GM19395 (cell line): ENCODE results near the gene NMNAT2.

ENCODE experiments used
- ATAC-seq: cut with Tn5 transposase; IDR thresholded peaks from one replicate; pipeline ENCODE4 v1.9.1; 2021; ENCODE audit warnings: mild to moderate bottlenecking, moderate library complexity; ENCODE audit not compliant: unreplicated experiment

Gene NMNAT2

DNA sequence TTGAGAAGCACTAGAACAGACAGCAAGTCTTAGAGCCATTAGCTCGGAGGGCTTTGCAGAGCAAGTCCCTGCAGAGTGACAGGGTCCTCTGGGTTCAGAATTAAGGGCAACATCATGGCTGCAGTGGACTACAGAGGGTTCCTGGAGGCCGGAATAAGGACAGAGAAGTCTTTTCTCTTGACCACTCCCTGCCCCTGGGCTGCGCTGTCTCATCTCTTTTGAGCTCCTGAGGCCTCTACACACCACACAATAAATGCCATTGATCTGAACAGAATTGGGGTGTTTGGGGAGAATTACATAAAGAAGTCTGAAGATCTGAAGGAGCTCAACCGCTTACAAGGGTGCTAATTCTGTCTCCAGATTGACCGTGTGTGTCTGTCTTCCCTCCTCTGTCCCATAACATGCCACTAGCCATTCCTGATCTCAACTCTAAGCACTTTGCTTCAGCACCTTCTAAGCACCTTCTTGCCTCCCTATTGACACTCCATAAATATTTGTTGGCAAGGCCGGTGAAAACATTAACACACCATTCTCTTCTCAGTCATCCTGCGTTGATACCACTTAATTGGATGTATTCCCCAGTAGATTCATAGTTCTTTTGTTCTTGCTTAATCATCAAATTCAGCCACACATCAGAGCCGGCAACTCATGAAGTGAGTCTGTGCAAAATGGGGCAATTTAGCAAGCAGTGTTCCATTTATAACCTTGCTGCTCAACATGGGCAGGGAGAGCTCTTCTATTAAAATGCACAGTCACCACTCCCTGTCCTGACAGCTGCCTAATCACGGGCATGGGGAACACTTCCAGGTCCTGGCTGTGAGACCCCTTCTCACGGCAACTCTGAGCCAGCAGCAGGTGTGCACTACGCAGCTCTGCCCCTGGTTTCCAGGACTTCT is 49.7 kb downstream of the NMNAT2 start:
- no peak for ATAC-seq

DNA sequence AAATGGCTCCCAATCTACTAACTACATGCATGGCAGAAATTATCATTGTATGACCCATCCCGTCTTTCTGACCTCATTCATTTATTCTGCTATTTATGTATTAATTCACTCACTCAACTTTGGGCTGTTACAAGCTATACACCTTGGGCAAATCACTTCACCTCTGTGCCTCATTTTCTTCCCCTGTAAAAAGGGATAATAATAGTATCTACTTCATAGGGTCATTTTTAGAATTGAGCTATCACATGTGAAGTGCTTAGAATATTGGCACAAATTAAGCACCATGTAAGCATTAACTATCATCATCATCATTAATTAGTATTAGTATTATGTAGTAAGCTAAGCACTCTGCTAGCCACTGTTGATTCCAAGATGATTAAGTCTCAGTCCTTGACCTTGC is 52.1 kb downstream of the NMNAT2 start:
- no peak for ATAC-seq

DNA sequence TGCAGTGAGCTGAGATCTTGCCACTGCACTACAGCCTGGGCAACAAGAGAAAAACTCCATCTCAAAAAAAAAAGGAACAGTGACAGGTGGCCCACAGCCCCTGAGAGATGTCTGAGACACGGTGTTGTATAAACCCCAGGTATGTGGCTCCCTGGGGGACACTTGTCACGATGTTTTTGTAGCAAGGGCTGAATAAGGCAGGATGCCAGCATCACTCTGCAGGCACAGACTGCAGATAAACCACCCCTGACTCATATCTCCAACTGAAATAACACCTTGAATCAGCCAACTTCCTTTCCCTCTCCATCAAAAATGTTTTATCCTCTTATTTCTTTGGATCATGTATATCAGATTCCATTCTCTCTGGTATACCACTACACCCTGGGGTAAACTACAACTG is 52.5 kb downstream of the NMNAT2 start:
- ATAC-seq, result no peak

DNA sequence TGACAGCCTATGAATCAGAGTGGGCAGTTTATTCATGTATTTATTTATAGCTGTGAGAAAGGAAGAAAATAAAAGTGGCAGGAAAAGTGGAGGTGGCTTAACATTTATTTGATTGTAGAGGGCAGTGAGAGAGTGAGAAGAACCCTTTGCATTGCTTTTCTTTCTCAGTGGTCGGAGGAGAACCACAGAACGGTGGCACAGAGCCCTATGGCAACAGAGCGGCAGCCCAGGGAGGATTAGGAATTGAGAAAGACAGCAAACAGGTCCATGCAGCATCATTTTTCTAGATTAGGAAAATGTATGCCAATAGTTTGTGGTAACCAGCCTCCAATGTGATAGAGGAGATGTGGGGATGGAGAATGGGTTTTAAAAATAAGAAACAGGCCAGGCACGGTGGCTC is 53.1 kb downstream of the NMNAT2 start:
- no peak for ATAC-seq

DNA sequence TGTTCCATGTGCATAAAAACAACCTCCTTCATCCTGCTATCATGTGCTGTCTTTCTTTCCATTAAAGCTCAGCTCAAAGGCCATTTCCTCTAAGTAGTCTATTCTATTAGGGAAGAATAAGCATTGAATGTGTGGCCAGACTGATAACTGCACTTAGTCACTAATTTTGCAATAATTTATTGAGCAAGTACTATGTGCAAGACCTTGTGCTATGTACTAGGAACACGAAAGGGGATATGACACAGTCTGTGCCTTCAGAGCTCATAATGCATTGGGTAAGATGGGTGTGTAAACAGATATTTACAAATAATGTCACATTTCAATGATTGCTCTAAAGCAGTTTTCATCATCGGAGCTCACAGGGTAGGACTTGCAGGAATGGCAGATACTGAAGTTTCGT is 54.2 kb downstream of the NMNAT2 start:
- no peak for ATAC-seq

DNA sequence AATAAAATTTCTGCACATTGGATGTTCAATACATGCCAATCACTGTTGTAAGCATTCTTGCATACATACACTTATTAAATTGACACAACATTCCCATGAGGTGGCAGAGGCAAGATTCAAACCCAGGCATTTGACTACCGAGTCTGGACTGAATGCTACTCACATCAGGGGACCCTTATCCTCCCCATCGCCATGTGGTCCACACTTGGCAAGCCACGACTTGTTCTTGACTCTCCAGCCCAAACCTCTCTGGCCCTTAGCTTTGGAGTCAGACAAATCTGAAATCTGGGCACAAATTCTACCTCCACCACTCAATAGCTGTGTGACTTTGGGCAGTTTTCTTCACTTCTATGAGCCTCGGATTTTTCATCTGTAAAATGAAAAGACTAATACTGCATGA is 57.1 kb downstream of the NMNAT2 start:
- ATAC-seq, result no peak

DNA sequence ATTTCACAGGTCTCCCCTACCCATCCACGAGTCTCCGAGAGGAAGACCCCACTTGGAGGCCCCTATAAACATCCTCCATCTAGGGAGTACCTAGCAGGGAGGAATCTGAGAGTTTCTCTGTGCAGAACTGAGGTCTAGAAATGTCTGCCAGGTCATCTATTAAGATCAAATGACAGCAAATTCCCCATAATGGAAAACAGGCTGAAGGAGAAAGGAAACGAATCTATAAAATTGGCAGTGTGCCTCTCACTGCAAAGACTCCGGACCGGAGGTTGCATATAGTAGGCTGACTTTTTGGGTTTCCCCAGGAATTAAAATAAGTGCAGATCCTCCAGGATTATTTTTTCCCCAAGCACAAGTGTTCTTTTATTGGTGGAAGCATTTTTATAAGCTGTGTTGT is 57.7 kb downstream of the NMNAT2 start:
- ATAC-seq, result no peak

DNA sequence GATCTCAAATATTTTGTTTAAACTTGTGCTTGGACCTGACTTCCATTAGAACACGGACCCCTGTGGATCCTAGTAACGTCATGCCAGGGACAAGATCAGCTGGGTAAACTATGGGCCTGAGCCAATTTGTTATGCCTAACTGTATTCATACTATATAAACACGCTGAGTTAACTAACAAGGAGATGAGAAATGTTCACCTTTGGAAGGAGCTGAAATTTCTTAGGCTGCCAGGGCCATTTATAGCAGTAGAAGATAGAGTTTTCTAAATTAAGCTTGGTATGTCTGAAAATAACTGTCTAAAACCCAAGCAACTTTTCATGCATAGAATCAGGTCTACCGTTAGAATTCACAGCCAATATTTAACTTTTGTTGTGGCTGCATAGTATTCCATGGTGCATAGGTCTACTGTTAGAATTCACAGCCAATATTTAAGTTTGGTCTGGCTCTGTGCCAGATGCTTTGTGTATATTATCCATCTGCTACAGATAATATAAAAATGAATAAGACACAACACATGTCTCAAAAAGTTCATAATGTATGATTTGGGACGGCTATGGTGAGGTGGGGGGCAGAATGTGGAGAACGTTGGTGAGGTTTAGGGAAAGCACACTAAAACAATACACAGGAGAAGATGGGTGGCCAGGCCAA is 61.5 kb downstream of the NMNAT2 start:
- no peak for ATAC-seq

DNA sequence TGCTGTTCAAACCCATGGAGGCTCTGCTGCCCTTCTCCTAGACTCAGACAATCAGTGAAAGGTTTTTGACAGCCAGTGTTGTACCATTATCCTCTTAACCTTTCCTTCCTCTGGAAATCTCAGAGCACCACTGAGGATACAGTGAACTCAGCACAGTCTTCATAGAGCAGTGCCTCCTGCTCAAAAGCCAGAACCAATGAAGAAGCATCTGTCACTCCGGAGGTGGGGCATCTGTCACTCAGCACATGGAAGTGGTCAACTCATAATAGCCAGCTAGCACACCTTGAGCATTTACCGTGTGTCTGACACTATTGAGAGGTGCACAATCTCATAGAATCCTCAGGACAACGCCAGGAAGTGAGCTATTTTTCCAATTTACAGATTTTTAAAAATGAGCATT is 62.4 kb downstream of the NMNAT2 start:
- ATAC-seq, result no peak

DNA sequence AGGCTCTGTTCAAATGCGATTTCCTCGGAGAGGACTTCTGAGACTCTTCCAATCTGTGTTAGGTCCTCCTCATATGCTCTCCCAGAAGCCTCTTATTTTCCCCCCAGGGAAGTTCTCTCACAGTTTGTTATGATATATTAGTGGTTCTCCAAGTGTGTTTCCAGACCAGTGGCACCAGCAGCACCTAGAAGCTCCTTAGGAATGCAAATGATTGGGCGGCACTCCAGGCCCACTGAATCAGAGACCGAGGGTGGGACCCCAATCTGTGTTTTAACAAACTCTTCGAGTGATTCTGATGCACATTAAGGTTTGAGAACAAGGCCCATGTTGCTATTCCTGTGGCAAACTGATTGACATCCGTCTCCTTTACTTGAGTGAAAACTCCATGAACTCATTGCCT is 63.0 kb downstream of the NMNAT2 start:
- no peak for ATAC-seq

DNA sequence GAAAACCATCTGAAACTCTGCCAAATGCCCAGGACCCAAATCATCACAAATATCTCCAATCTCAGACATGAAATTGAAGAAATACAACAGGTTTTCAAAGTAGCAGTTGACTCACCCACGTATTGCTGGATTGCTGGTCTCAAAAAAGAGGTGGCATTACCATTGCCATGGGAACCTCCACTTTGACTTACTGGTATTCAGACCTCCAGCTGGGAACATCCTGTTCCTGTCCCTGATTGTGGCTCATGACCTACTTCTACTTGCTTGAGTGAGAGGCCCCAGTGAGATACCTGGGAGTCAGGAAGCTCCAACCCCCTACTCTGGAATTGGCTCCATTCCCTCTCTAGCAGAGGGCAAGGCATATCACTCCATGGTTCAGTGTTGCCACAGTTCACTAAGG is 64.6 kb downstream of the NMNAT2 start:
- no peak for ATAC-seq

DNA sequence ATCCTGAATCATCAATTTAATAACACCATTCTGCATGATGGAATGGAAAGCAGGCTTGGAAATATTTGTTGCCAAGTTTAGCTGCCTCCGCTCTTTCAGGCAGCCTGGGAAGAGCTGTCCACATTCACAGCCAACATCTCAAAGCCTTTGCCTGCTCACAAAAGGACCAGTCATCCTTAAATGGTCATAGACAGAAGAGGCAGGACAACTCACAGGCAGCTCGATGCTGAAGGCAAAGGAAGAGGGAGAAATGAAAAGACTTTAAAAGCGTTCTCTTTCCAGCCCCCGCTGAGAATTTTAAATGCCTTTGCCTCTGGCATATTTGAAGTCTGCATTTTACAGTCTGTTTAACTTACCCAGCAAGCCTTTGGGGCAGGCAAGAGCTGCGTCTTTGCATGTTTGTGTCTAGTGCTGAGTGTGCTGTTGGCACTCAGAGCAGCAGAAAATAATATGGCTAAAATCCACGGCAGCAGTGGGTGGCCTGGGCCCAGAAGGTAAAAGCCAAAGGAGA is 68.9 kb downstream of the NMNAT2 start:
- no peak for ATAC-seq

DNA sequence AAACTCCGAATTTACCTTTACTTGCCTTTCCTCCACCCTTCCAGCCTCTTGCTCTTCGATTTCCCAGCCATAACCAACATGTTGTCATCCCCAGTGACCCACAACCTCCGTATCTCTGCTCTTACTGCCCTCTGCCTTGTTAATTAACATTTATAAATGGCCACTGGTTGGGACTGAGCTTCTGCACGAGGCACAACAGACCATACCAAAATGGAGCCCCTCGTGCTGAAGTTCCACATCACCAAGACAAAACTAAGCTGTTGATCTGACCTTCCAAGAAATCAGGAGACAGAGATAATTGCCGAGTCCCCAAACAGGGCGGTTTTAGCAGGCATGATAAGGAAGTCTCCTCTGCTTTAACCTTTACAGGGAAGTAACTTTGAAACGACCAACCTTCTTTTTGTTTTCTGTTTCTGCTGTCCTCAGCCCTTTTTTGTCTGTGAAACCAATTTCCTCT is 71.9 kb downstream of the NMNAT2 start:
- ATAC-seq, result no peak

DNA sequence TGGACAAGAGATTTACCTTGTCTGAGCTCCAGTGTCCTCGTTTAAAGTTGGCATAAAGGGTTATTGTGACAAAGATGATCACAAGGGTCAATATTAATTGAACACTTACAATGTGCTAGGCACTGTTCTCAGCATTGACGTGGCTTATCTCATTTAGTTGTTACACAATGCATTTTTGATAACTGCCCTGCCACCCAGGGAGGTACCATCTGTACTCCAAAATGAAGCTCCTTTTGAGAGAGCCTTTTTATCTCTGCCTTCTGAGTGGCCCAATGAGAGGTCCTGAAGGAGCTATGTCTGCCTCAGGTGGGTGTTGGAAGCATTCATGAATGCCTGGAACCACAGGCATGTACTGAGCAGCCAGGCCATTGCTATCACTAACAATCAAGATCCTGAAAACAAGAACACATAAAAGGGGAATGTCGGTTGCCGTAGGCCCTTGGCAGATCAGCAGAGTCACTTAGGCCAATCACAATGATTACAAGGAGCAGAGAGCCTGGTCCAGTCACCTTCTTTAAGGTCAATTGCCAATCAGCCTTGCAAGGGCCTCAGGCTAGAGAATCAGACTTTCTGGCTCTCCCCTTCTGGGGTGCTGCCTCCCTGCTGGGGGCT is 78.5 kb downstream of the NMNAT2 start:
- ATAC-seq, result no peak

DNA sequence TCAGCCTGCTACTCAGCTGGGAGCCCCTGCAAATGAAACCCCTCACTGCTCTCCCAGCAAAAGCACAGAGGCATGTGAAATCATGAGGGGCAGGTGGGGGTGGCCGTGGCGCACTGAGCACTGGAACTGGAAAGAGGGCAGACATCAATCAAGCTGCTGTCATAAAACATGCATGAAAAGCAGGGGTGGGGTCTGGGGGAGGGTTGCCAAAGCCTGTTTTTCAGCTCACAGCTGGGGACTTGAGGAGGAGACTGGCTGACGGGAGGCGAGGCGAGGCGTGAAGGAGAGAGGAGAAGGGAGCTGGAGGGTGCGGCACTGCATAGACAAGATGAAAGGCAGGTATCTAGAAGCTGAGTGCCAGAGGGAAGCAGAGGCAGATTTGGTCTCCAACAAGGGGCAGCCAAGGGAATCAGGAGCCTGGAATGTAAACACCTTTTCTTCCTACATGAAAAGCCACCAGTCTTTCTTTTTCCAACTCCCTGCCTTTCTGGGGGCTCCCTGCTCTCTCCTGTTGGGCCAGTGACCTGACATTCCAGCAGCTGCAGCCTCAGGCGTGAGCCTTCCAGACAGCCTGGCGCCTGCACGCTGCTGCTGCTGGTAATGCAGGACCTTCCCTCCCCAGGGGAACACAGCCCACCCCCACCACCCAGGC is 87.0 kb downstream of the NMNAT2 start:
- ATAC-seq, result no peak

DNA sequence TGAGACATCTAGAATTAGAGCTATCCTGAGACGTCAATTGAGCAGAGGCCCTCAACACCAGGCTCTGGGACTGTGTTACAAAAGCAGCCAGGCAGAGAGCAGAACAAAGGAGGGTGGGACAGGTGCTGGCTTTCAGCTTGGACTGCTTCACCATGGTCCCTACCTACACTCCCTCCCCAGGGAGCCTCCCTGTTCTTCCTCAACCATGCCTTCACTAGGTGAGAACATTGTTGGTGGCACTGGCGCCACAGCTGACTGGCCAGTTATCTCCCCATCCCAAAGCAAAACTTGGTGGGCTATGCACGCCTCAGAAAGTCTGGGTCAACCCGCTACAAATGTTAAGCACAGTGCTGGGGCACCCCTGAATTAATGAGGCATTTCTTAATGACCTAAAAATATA is 87.8 kb downstream of the NMNAT2 start:
- ATAC-seq, result no peak

DNA sequence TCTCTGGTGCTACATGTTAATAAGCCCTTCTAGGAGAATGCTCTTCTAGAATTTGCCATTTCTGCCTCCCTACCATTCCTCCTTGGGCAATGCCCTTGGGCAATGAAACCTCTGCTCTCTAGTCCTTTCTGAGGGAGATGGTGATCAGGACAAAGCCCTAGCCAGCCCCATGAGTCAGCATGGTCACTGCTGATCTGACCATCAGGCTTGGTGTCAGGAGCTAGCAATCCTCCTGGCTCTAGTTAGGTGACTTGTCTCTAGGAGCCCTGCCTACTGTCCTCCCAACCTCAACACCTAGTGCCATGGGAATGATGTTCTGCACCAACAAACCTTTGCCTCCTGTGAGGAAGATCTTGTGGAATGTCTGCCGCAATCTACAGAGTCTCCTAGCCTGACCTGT is 89.8 kb downstream of the NMNAT2 start:
- no peak for ATAC-seq

DNA sequence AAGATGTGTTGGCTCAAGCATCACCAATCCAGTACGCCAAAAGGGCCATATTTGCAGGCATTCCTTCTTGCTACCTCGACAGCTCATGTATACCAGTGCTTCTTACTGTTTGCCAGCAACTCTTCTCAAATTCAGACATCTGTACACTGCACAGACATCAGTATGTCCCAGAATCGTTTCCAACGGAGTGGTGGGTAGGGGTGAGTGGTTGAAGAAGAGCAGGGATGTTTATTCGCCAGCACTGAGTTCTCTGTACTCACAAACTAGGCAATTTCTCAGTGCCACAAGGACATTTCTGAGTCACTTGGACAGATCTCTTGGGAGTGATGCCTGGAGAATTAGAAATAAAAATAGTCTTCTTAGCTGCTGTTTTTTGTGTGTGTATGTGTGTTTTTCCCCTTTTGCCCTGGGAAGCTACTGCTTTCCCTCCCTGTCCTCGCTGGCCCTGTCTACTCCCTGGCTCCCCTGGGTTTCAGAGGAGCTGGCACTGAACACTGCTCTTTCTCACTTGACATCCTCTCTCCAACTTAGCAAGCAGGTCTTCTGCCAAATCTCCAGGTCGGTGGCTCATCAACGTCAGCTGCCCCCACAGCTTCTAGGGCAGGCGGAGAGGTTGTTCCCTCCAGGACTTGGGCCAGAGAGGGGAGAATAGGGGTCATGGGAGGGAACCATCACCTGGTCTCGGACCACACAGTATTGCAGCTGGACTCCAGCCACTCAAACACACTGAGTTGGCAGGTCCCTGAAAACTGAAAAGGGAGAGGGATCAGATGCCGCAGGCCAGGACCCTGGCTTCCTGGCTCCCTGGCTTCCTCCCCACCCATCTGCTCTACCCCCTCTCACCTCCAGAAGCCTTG is 90.5 kb downstream of the NMNAT2 start:
- no peak for ATAC-seq

DNA sequence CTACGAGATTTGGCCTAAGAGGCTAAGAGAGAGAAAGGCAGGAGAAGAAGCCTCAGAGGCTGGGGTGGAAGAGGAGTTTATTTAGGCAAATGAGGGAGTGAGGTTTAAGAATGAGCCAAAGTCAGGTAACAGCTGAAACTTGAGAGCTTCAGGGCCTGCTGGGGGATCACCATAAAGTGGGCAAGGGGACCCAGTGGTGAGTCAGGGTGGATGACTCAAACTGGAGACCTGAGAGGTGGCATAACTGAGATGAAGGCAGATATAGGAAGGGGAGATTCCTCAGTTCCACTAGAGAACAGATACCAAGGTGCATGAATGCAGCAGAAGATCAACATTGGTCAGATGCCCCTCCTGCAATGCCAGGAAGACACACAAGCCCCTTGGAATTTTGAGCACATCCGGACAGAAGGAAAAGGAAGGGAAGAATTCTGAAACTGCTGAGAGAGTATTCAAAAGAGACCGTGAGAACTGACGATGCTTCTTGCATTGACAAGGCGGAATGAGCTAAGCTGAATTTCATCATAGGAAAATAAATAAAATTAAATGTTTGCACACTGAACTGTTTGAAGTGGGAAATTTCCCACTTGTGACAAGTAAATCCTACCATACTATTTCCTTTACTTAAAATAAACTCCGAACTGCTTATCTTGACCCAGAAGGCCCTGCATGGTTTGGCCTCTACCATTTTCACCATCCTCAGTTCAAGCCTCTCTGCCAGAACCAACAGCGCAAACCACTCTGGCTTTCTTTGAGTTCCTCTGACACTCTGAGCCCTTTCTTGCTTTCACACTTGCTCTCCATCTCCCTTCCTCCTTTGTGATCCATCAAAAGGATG is 94.1 kb downstream of the NMNAT2 start:
- ATAC-seq, result no peak
